Endothelial cell (in vitro differentiated cells): Measurements from ENCODE around the gene TP53BP2. TPM values are rescaled to one million over a fixed set of nuclear protein-coding genes. Genes with fewer than 3 reads are reported as not detected.
A peak's percentile ranks its signal among the peaks of the same experiment; 100 is the strongest.
"Not testable (repeated sequence)": the region's sequence is repeated elsewhere in the genome, so short reads cannot be mapped to it uniquely, and the experiment has no call there.

Experiments
- DNase-seq: peaks from one replicate; pipeline ENCODE4 v3.0.0; 2021; ENCODE audit warnings: low spot score
- H3K27ac Mint-ChIP-seq: one replicate; pipeline ENCODE4 v1.8.0; 2021; ENCODE audit warnings: mixed read lengths, inconsistent platforms; ENCODE audit not compliant: unreplicated experiment
- H3K27me3 Mint-ChIP-seq: one replicate; pipeline ENCODE4 v1.8.0; 2021; ENCODE audit warnings: mild to moderate bottlenecking, moderate library complexity, mixed read lengths, inconsistent platforms; ENCODE audit not compliant: unreplicated experiment
- H3K36me3 Mint-ChIP-seq: one replicate; pipeline ENCODE4 v1.8.0; 2021; ENCODE audit warnings: mild to moderate bottlenecking, low read depth, mixed read lengths, inconsistent platforms; ENCODE audit not compliant: unreplicated experiment
- H3K4me1 Mint-ChIP-seq: one replicate; pipeline ENCODE4 v1.8.0; 2021; ENCODE audit warnings: mild to moderate bottlenecking, mixed read lengths, inconsistent platforms; ENCODE audit not compliant: unreplicated experiment
- H3K4me3 Mint-ChIP-seq: one replicate; pipeline ENCODE4 v1.8.0; 2021; ENCODE audit warnings: mild to moderate bottlenecking, mixed read lengths, inconsistent platforms; ENCODE audit not compliant: unreplicated experiment
- H3K9me3 Mint-ChIP-seq: one replicate; pipeline ENCODE4 v1.8.0; 2021; ENCODE audit warnings: mixed read lengths, inconsistent platforms; ENCODE audit not compliant: unreplicated experiment
- CTCF ChIP-seq: fragments of 200-600 bp; sonication (generic); IDR thresholded peaks from one replicate; pipeline ENCODE4 v1.5.0; 2021; ENCODE audit warnings: antibody characterized with exemption; ENCODE audit not compliant: unreplicated experiment
- total RNA-seq: library from RNA; stranded (reverse); fragmentation: NEBNext Ultra II Directional; extraction: Animal tissue kit (Norgen Biotek cat#: 25700); gene quantifications from one replicate; pipeline ENCODE4 v1.2.1, GENCODE V29; 2021; ENCODE audit not compliant: unreplicated experiment

Gene TP53BP2
- total RNA-seq, 1 donor from 2014 or later, result 42.0 TPM

DNA sequence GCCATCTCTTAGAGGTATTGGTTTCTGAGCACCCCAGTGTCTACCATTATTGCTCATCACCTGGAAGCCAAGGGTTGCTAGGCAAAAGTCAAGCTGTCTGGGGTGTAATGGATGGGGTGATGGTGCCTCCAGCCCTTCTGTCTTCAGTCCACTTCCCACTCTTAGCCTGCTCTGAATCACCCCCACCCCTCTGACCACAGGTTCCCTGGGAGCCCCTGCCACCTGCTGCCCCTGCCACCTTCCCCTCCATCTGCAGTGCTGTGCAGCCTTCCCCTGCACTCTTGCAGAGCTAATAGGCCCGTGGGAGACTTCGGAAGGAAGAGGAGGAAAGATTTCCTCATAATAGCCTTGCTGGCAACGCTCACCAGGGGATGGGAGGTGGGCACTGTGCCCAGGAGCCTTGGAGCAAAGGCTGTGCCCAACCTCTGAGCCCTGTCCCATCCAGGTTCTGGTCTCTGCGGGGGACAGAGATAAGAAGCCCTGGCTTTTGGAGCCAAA, 97.9 kb downstream of the TP53BP2 start:
- H3K36me3 Mint-ChIP-seq, result peaks cover 61% of the 10 kb centered on the region
- no peak overlapping the region for H3K4me3 Mint-ChIP-seq
- H3K9me3 Mint-ChIP-seq, result no peaks in the 10 kb centered on the region
- no peak for DNase-seq
- peaks cover 23% of the 10 kb centered on the region for H3K4me1 Mint-ChIP-seq
- H3K27me3 Mint-ChIP-seq, result peaks cover 23% of the 10 kb centered on the region
- TF ChIP-seq CTCF, result no peak
- H3K27ac Mint-ChIP-seq, result no peak overlapping the region

DNA sequence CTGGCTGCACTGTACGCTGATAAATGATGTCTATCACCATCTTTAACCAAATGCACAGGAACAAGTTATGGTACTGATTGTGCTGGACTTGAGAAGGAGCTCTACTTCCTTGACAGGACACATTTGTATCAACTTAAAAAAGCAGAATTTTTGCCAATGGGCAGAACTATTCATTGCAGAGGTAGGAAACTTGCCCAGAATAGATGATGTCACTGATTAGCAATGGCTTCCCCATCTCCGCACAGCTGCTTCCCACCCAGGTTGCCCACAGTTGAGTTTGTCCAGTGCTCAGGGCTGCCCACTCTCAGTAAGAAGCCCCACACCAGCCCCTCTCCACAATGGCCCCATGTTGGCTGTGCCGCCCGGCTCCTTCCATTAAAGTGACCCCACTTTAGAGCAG, 100.0 kb downstream of the TP53BP2 start:
- TF ChIP-seq CTCF, result no peak
- no peak overlapping the region for H3K27ac Mint-ChIP-seq
- no peak overlapping the region for H3K4me3 Mint-ChIP-seq
- peaks cover 47% of the 10 kb centered on the region for H3K36me3 Mint-ChIP-seq
- H3K27me3 Mint-ChIP-seq, result peaks cover 23% of the 10 kb centered on the region
- peaks cover 27% of the 10 kb centered on the region for H3K4me1 Mint-ChIP-seq
- no peak for DNase-seq
- H3K9me3 Mint-ChIP-seq, result no peaks in the 10 kb centered on the region

DNA sequence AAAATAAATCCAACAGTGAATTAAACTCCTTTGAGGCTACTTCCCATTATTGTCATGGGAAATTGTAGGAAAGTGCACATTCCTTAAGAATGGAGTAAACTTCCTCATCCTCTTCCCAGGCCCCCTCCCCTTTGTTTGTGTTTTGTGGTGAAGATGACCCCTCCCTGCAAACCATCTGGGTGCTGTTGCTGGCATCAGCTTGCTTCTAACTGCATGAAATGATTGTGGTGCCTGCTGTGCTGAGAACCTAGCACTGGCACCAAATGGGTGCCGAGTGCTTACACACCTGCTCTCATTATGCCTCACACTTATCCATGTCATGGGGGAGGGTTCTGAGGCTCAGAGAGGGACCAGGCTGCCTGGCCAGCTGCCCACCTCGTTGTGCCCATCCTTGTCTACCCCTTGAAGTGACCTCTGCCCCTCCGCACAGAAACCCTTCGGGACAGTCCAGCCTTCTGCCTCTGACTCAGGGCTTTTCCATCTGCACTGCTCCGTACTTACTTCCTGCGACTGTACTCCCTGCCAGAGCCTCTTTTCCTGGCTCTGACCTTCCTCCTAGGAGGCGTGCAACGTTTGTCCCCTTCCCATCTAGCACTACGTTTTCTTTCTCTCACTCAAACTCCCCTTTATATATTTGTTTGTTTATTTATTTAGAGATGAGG, 102.8 kb downstream of the TP53BP2 start:
- H3K36me3 Mint-ChIP-seq, result peaks cover 44% of the 10 kb centered on the region
- no peak for TF ChIP-seq CTCF
- H3K27ac Mint-ChIP-seq, result peak overlapping the region; percentile 99
- peaks cover 16% of the 10 kb centered on the region for H3K27me3 Mint-ChIP-seq
- H3K4me3 Mint-ChIP-seq, result peak overlapping the region; percentile 82
- no peaks in the 10 kb centered on the region for H3K9me3 Mint-ChIP-seq
- H3K4me1 Mint-ChIP-seq, result peaks cover 34% of the 10 kb centered on the region
- no peak for DNase-seq

DNA sequence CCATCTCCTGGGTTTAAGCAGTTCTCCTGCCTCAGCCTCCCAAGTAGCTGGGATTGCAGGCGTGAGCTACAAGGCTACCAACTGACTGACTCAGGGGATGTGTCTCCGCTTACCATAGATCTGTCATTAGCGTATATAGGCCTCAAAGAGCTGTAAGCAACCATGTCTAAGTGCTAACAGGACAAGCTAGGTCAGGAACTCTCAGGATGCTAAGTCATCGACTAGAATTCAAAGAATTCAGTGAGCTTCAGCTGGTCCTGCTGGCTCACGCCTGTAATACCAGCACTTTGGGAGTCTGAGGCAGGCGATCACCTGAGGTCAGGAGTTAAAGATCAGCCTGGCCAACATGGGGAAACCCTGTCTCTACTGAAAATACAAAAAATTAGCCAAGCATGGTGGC, 103.9 kb downstream of the TP53BP2 start:
- H3K4me1 Mint-ChIP-seq, result peaks cover 34% of the 10 kb centered on the region
- H3K9me3 Mint-ChIP-seq, result no peaks in the 10 kb centered on the region
- no peak for TF ChIP-seq CTCF
- H3K4me3 Mint-ChIP-seq, result no peak overlapping the region
- DNase-seq, result no peak
- no peak overlapping the region for H3K27ac Mint-ChIP-seq
- peaks cover 7% of the 10 kb centered on the region for H3K27me3 Mint-ChIP-seq
- H3K36me3 Mint-ChIP-seq, result peaks cover 36% of the 10 kb centered on the region

DNA sequence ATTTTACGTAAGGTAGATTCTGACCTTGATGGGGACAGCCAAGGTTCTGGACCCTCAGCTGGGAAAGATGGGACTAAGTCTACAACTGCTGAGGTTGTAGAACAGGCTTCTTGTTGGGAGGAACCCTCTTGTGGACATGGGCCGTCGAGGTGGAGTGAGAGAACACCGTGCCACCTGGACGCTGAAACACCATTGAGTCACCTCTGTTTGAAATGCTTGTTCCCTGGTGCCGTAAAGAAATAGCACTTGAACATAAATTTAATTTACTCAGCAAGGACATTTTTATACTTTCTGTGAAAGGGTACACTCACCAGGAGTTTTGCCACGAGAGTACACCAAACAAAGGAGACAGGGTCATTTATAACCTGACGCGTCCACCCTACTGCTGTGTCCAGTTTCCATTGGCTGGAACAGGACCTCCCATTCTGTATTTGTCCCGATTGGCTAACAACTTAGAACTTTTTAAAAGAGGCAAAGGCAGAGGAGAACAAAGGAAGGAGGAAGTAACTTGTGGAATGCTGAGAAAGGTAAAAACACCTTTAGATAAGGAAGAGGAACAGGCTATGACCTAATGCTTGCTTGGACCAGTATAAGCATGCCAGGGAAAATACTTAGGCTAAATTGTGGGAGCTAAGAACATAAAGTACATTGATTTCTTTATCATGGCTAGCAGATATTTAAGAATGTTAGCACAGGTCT, 105.6 kb downstream of the TP53BP2 start:
- Mint-ChIP-seq H3K36me3 (peaks cover 24% of the 10 kb centered on the region), H3K4me1 (peaks cover 34% of the 10 kb centered on the region), H3K4me3 (peak overlapping the region; percentile 56)
- not testable (repeated sequence) for H3K27me3 Mint-ChIP-seq, H3K27ac Mint-ChIP-seq, H3K9me3 Mint-ChIP-seq, DNase-seq
